ENCODE data around the gene FBXL20.

The FBXL20 gene

GRCh38 chr17:39225959-39226683 is 175.3 kb downstream of the FBXL20 start:
- TF ChIP-seq CTCF (IDR thresholded peaks at IDR 0.05; ENCODE audit: low read length, missing control alignments), result no peak
- H3K4me3 ChIP-seq (replicated peaks; ENCODE audit: low read depth, low read length), result peak overlapping the region; percentile 18
- peak; percentile 52 for DNase-seq (ENCODE audit: low read depth)

- TF ChIP-seq CTCF (IDR thresholded peaks at IDR 0.05; ENCODE audit: low read length, missing control alignments), result no peak
- H3K4me3 ChIP-seq (replicated peaks; ENCODE audit: low read depth, low read length), result peak within 1 kb of the TSS; percentile 18
- DNase-seq (ENCODE audit: low read depth), result no peak
Observed at GRCh38 chr17:39225308-39225958, 176.0 kb downstream of the FBXL20 start, which contains the start of gene STAC2. TSS of gene STAC2 (minus strand) at chr17:39225945. CDS start at chr17:39225502, 443 bp downstream.

GRCh38 chr17:39224778-39225307 is 176.6 kb downstream of the FBXL20 start:
- H3K4me3 ChIP-seq (replicated peaks; ENCODE audit: low read depth, low read length), result no peak overlapping the region
- no peak for TF ChIP-seq CTCF (IDR thresholded peaks at IDR 0.05; ENCODE audit: low read length, missing control alignments)
- DNase-seq (ENCODE audit: low read depth), result no peak

- no peak for TF ChIP-seq CTCF (IDR thresholded peaks at IDR 0.05; ENCODE audit: low read length, missing control alignments)
- DNase-seq (ENCODE audit: low read depth), result no peak
- H3K4me3 ChIP-seq (replicated peaks; ENCODE audit: low read depth, low read length), result no peak overlapping the region
Observed at GRCh38 chr17:39223907-39224777, 177.3 kb downstream of the FBXL20 start.

GRCh38 chr17:39222866-39223834 is 178.3 kb downstream of the FBXL20 start:
- no peak for DNase-seq (ENCODE audit: low read depth)
- TF ChIP-seq CTCF (IDR thresholded peaks at IDR 0.05; ENCODE audit: low read length, missing control alignments), result no peak
- H3K4me3 ChIP-seq (replicated peaks; ENCODE audit: low read depth, low read length), result no peak overlapping the region

- no peak for TF ChIP-seq CTCF (IDR thresholded peaks at IDR 0.05; ENCODE audit: low read length, missing control alignments)
- H3K4me3 ChIP-seq (replicated peaks; ENCODE audit: low read depth, low read length), result no peak overlapping the region
- no peak for DNase-seq (ENCODE audit: low read depth)
Observed at GRCh38 chr17:39222151-39222550, 179.3 kb downstream of the FBXL20 start.

All from fibroblast of pulmonary artery (primary cell).